HFF-Myc (cell line): ENCODE data around the gene EGLN2.
A peak's percentile ranks its signal among the peaks of the same experiment; 100 is the strongest.
"Not testable (repeated sequence)": the region's sequence is repeated elsewhere in the genome, so short reads cannot be mapped to it uniquely, and the experiment has no call there.

Experiments used
- DNase-seq: peaks from one replicate; pipeline ENCODE4 v3.0.0-alpha.2; 2011; ENCODE audit warnings: low read depth; ENCODE audit errors: extremely low read depth
- H3K4me3 ChIP-seq: replicated peaks from 2 replicates; pipeline ENCODE4 v1.5.1; 2011; ENCODE audit warnings: low read depth, mild to moderate bottlenecking, control low read depth, low read length
- CTCF ChIP-seq: IDR thresholded peaks from 2 replicates; pipeline ENCODE4 v1.5.1; 2012; ENCODE audit warnings: mild to moderate bottlenecking, low read depth, low read length, control low read depth; ENCODE audit errors: missing control alignments

The EGLN2 gene

GRCh38 chr19:40811478-40812341, 12.7 kb downstream of the EGLN2 start:
- DNase-seq: no peak

DNA sequence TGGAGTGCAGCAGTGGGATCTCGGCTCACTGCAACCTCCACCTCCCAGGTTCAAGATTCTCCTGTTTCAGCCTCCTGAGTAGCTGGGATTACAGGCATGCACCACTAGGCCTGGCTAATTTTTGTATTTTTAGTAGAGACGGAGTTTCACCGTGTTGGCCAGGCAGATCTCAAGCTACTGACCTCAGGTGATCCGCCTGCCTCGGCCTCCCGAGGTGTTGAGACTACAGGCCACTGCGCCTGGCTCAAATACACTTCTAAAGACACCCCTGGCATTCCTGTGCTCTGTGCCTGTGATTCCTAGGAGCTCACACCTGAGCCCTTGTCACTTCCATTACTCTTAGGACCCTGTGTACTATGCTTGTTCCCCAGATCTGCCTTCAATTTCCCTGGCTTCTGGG, 13.6 kb downstream of the EGLN2 start:
- not testable (repeated sequence) for H3K4me3 ChIP-seq, DNase-seq

More at GRCh38 chr19:40811478-40812341, 12.7 kb downstream of the EGLN2 start:
- no peak for TF ChIP-seq CTCF
- peak overlapping the region; percentile 16 for H3K4me3 ChIP-seq

DNA sequence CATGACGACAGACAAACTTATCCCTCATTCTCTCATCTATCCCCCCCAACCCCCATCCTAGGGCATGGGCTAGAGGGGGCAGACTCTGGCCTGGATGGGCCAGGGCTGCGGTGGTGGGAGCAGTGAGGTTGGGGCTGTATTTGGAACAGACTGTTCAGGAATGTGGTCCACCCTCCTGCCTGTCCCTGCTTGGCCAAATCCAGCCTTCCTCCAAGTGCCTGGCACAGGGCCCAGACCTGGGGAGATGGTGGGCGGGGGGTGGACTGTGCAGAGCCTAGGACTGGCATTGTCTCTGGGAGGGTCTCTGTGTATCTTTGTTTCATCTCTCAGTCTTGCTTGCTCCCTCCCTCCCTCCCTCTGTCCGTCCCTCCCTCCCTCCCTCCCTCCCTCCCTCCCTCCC, 14.2 kb downstream of the EGLN2 start:
- no peak overlapping the region for H3K4me3 ChIP-seq
- DNase-seq: no peak
- TF ChIP-seq CTCF: no peak

- DNase-seq: no peak
- TF ChIP-seq CTCF: no peak
- no peak overlapping the region for H3K4me3 ChIP-seq
Observed at GRCh38 chr19:40815223-40815622, 16.2 kb downstream of the EGLN2 start.

DNA sequence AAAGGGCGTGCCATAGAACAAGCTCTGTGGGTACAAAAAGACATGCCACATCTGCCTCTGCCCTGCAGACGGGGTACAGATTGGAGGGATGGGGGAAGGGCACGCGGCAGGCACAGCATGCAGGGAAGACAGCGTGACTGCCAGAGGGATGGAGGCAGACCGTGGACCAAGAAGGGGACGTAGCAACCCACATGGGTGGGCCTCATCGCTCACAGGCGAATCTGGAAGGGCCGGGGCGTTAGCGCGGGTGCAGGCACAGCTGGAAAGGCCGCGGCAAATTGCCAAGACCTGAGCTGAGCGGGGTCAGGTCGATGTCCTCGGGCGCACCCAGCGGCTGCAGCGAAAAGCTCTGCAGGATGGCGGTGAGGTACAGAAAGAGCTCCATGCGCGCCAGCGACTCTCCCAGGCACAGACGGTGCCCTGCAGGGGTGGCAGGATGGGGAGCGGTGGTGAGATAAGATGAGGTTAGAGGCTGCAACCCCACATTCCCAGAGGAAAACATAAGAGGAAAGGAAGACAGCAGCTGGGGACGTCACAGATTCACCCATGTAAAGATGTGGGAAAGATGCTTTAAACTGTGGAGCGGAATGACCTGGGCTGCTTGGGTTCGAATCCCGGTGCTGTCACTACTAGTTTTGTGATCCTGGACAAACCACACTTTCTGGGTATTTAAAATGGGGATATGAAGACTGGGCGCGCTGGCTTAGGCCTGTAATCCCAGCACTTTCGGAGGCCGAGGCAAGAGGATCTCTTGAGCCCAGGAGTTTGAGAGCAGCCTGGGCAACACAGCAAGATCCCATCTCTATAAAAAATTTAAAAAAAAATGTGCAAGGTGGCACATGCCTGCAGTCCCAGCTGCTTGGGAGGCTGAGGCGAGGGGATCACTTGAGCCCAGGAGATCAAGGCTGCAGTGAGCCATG, 19.7 kb downstream of the EGLN2 start:
- not testable (repeated sequence) for DNase-seq, H3K4me3 ChIP-seq
- peak; percentile 36 for TF ChIP-seq CTCF

DNA sequence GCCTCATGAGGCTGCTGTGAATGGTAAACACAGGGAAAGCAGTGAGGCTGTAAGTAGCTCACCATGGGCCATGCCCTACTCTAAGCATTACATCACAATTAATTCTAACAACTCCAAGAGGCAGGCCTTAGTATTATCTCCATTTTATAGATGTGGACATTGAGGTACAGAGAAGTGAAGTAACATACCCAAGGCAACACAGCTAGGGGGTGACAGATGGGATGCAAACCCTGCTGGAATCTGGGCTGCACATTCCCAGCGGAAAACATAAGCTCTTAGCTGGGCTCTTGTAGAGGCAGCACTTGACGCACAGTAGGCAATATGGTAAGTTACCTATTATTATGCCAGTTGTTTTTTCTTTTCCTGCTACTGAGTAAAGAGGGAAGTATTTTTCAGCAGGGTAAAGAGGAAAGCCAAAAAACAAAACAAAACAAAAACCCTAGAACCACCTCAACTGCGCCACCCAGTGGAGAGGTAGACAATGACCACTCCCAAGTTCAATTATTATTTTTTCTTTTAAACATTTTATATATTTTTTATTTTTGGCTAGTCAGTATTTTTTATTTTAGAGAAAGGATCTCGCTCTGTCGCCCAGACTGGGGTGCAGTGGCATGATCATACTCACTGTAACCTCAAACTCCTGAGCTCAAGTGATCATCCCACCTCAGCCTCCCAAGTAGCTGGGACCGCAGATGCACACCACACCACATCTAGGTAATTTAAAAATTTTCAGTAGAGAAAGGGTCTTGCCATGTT, 20.7 kb downstream of the EGLN2 start:
- H3K4me3 ChIP-seq, DNase-seq: not testable (repeated sequence)
- peak; percentile 64 for TF ChIP-seq CTCF

DNA sequence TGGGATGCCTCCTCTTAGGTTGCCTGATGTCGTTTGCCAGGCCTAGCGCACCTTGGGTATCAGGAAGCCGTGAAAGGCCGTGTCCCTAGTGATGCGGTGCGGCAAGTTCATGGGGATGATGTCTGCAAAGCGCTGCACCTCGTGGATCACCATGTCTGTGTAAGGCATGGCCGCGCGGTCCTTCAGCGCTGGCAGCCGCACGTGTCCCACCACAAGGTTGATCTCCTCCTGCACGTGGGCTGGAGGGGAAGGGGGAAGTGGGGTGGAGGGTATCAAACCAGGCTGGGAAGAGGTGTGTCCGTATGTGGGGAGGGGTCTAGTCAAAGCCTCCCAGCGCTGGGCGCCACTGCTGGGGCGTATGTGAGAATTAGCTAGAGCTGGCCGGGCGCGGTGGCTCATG, 23.2 kb downstream of the EGLN2 start:
- no peak for TF ChIP-seq CTCF
- DNase-seq: no peak
- no peak overlapping the region for H3K4me3 ChIP-seq

GRCh38 chr19:40822704-40823553, 23.9 kb downstream of the EGLN2 start:
- not testable (repeated sequence) for H3K4me3 ChIP-seq, DNase-seq

- DNase-seq, H3K4me3 ChIP-seq: not testable (repeated sequence)
Observed at GRCh38 chr19:40824916-40825315, 25.9 kb downstream of the EGLN2 start.
